Body of pancreas (tissue), 4 donors: ENCODE results near the gene AFF3. TPM values are rescaled to one million over a fixed set of nuclear protein-coding genes. Genes with fewer than 3 reads are reported as not detected.
"Not testable (repeated sequence)": the region's sequence is repeated elsewhere in the genome, so short reads cannot be mapped to it uniquely, and the experiment has no call there.

Source experiments
- ATAC-seq: fragments of 150-250 bp; one replicate; pipeline ENCODE4 v1.9.1; 2016
- DNase-seq, 4 donors: peaks; one replicate each; pipeline ENCODE4 v3.0.0-alpha.2; 2019
- H3K27ac ChIP-seq, 4 donors: fragments of 200-600 bp; sonication (generic); 1 replicate in 3 of 4; 2 replicates in 1 of 4; pipeline versions ENCODE4 v1.5.1 to v1.6.1; 2016 to 2019; ENCODE audit warnings: mild to moderate bottlenecking in 1 of 4, mixed read lengths in 1 of 4, moderate library complexity in 1 of 4
- H3K27me3 ChIP-seq, 2 donors: fragments of 200-600 bp; sonication (generic); one replicate each; pipeline ENCODE4 v1.6.0; 2016; ENCODE audit warnings: mild to moderate bottlenecking in 1 of 2
- H3K36me3 ChIP-seq, 2 donors: fragments of 200-600 bp; sonication (generic); replicated peaks in 1 of 2; 2 replicates each; pipeline ENCODE4 v1.5.1; 2016; ENCODE audit warnings: low read depth in 2 of 2; ENCODE audit not compliant: insufficient read depth in 1 of 2
- H3K4me1 ChIP-seq: fragments of 200-600 bp; sonication (generic); one replicate; pipeline ENCODE4 v1.6.0; 2016
- H3K4me3 ChIP-seq, 2 donors: fragments of 200-600 bp; sonication (generic); 1 replicate in 1 of 2; 2 replicates in 1 of 2; pipeline ENCODE4 v1.5.1; 2016 to 2019
- H3K9me3 ChIP-seq, 3 donors: fragments of 200-600 bp; sonication (generic); 1 replicate in 2 of 3; 2 replicates in 1 of 3; pipeline ENCODE4 v1.5.1; 2016
- CTCF ChIP-seq, 7 experiments: fragments of 450-650 bp in 4 of 7; fragments of 200-600 bp in 3 of 7; sonication (generic) in 3 of 7; IDR thresholded peaks; one replicate each; pipeline ENCODE4 v1.5.1; 2016 to 2019; ENCODE audit warnings: antibody characterized with exemption in 7 of 7
- POLR2A ChIP-seq, 3 donors: fragments of 450-650 bp; IDR thresholded peaks; one replicate each; pipeline ENCODE4 v1.6.1; 2016; ENCODE audit warnings: antibody characterized with exemption in 3 of 3, mild to moderate bottlenecking in 2 of 3
- WGBS, 2 donors: methylation state at CpG; one replicate each; pipeline ENCODE4 v1.1.5; 2017; 5-methylcytosine and 5-hydroxymethylcytosine counted together
- intact Hi-C: fragments of 100-400 bp; cut with DNase I; formaldehyde crosslinking; loops from one replicate; pipeline ENCODE4 v1.15.1; 2023
- total RNA-seq, 2 donors: library from RNA; depleted of rRNA; stranded (reverse); fragments of >200 nt; gene quantifications; one replicate each; pipeline ENCODE4 v1.1.0, GENCODE V29; 2016

AFF3 gene
- total RNA-seq, 2 donors from 2014 or later = 0.52 to 0.99 TPM

- no peaks in the 10 kb centered on the region for H3K9me3 ChIP-seq
- no peaks in the 10 kb centered on the region for H3K36me3 ChIP-seq
- H3K27ac ChIP-seq = no peak overlapping the region
- peaks cover 0 to 8% of the 10 kb centered on the region in 2 donors for H3K27me3 ChIP-seq
- intact Hi-C loops = no loop called here
- DNase-seq (no peak), ATAC-seq (no peak)
- TF ChIP-seq CTCF (IDR thresholded peaks at IDR 0.05) = no peak
- TF ChIP-seq POLR2A (IDR thresholded peaks at IDR 0.05) = no peak
- 72 to 83% methylated on average over 12 of the region's 12 CpGs for WGBS, 2 donors
- peaks cover 5% of the 10 kb centered on the region for H3K4me1 ChIP-seq
- H3K4me3 ChIP-seq = no peak overlapping the region
Observed at GRCh38 chr2:100105678-100106054, 36.7 kb downstream of the AFF3 start.

GRCh38 chr2:100104718-100105677 is 37.4 kb downstream of the AFF3 start:
- no peaks in the 10 kb centered on the region for H3K9me3 ChIP-seq
- H3K36me3 ChIP-seq = no peaks in the 10 kb centered on the region
- H3K4me3 ChIP-seq = no peak overlapping the region
- intact Hi-C loops = no loop called here
- no peak for TF ChIP-seq POLR2A (IDR thresholded peaks at IDR 0.05)
- TF ChIP-seq CTCF (IDR thresholded peaks at IDR 0.05) = no peak
- peak; percentile 69 for ATAC-seq
- no peak overlapping the region for H3K27ac ChIP-seq
- DNase-seq = peak in 1 of 4 donors; percentile 41
- H3K27me3 ChIP-seq = peaks cover 0 to 8% of the 10 kb centered on the region in 2 donors
- 3 to 7% methylated on average over 15 to 81 of the region's 119 CpGs for WGBS, 2 donors
- peaks cover 5% of the 10 kb centered on the region for H3K4me1 ChIP-seq

GRCh38 chr2:100104265-100104664 is 38.1 kb downstream of the AFF3 start:
- H3K36me3 ChIP-seq, DNase-seq, H3K27me3 ChIP-seq, H3K4me3 ChIP-seq, H3K27ac ChIP-seq, intact Hi-C loops, H3K9me3 ChIP-seq, H3K4me1 ChIP-seq: not testable (repeated sequence)
- peak; percentile 66 for ATAC-seq
- WGBS, 2 donors = 1% methylated on average over 28 of the region's 60 CpGs; no CpG with 5 or more reads in 1 of the 2 donors

GRCh38 chr2:100103527-100104252 is 38.7 kb downstream of the AFF3 start:
- H3K36me3 ChIP-seq, H3K9me3 ChIP-seq, intact Hi-C loops, H3K4me1 ChIP-seq, H3K4me3 ChIP-seq, H3K27me3 ChIP-seq, H3K27ac ChIP-seq, DNase-seq: not testable (repeated sequence)
- ATAC-seq = peak; percentile 20
- 21 to 24% methylated on average over 11 to 15 of the region's 39 CpGs for WGBS, 2 donors

GRCh38 chr2:100102466-100103180 is 39.8 kb downstream of the AFF3 start:
- H3K9me3 ChIP-seq, DNase-seq, intact Hi-C loops: not testable (repeated sequence)

GRCh38 chr2:100098855-100099254 is 43.5 kb downstream of the AFF3 start:
- DNase-seq, H3K4me3 ChIP-seq, H3K27ac ChIP-seq, H3K4me1 ChIP-seq, H3K36me3 ChIP-seq, H3K27me3 ChIP-seq, intact Hi-C loops, H3K9me3 ChIP-seq, ATAC-seq: not testable (repeated sequence)
- WGBS, 2 donors = 40% methylated on average over 1 of the region's 8 CpGs; no CpG with 5 or more reads in 1 of the 2 donors

More at GRCh38 chr2:100102466-100103180, 39.8 kb downstream of the AFF3 start:
- H3K4me3 ChIP-seq, H3K36me3 ChIP-seq, H3K27me3 ChIP-seq, ATAC-seq, H3K4me1 ChIP-seq, H3K27ac ChIP-seq: not testable (repeated sequence)
- WGBS, 2 donors = 61 to 74% methylated on average over 3 to 4 of the region's 8 CpGs

GRCh38 chr2:100097611-100098294 is 44.6 kb downstream of the AFF3 start:
- H3K9me3 ChIP-seq, H3K27me3 ChIP-seq, H3K4me1 ChIP-seq, H3K27ac ChIP-seq, H3K36me3 ChIP-seq, H3K4me3 ChIP-seq, ATAC-seq, DNase-seq, intact Hi-C loops: not testable (repeated sequence)
- WGBS, 2 donors = no CpG with 5 or more reads among the region's 7 CpGs

- 82 to 90% methylated on average over 7 to 8 of the region's 10 CpGs for WGBS, 2 donors
- H3K4me3 ChIP-seq = not testable (repeated sequence)
Observed at GRCh38 chr2:100095845-100096244, 46.5 kb downstream of the AFF3 start.

GRCh38 chr2:100091807-100092206 is 50.6 kb downstream of the AFF3 start:
- H3K27ac ChIP-seq, intact Hi-C loops, H3K9me3 ChIP-seq, ATAC-seq, H3K36me3 ChIP-seq, H3K27me3 ChIP-seq, DNase-seq, H3K4me3 ChIP-seq, H3K4me1 ChIP-seq: not testable (repeated sequence)
- 79 to 85% methylated on average over 5 to 6 of the region's 8 CpGs for WGBS, 2 donors

More at GRCh38 chr2:100095845-100096244, 46.5 kb downstream of the AFF3 start:
- ATAC-seq, H3K27me3 ChIP-seq, H3K4me1 ChIP-seq, DNase-seq, H3K36me3 ChIP-seq, intact Hi-C loops, H3K27ac ChIP-seq, H3K9me3 ChIP-seq: not testable (repeated sequence)
